Endothelial cell of umbilical vein (primary cell): ENCODE results near the gene ST3GAL5.

ENCODE experiments used
- CTCF ChIP-seq, 2 donors: IDR thresholded peaks; 1 replicate in 1 of 2; 2 replicates in 1 of 2; pipeline ENCODE4 v1.5.1; 2011; ENCODE audit warnings: low read length in 2 of 2, mild to moderate bottlenecking in 2 of 2, moderate library complexity in 2 of 2, control low read depth in 1 of 2, inconsistent platforms in 1 of 2, low read depth in 1 of 2; ENCODE audit not compliant: insufficient read depth in 1 of 2; ENCODE audit errors: extremely low read depth in 1 of 2
- EZH2 ChIP-seq: IDR thresholded peaks from 2 replicates; pipeline ENCODE4 v1.6.1; 2012; ENCODE audit warnings: borderline replicate concordance, low read depth, mild to moderate bottlenecking, moderate library complexity, low read length, inconsistent platforms; ENCODE audit not compliant: severe bottlenecking
- MAX ChIP-seq: IDR thresholded peaks from 2 replicates; pipeline ENCODE4 v1.6.1; 2011; ENCODE audit not compliant: insufficient read depth, insufficient read length
- POLR2AphosphoS5 ChIP-seq: IDR thresholded peaks from 2 replicates; pipeline ENCODE4 v1.6.1; 2012; ENCODE audit warnings: low read depth, mild to moderate bottlenecking, control low read depth, low read length, moderate library complexity; ENCODE audit not compliant: insufficient read depth

GRCh38 chr2:85814802-85815550 is 73.8 kb downstream of the ST3GAL5 start:
- TF ChIP-seq CTCF (IDR thresholded peaks at IDR 0.05; ENCODE audit: extremely low read depth in 1 of 2, insufficient read depth in 1 of 2, low read depth in 1 of 2, low read length in 2 of 2): no peak
- TF ChIP-seq POLR2AphosphoS5: no peak
- no peak for TF ChIP-seq EZH2
- TF ChIP-seq MAX: no peak
